Measurements from ENCODE around the gene GNG4.
A peak's percentile ranks its signal among the peaks of the same experiment; 100 is the strongest.

DNA sequence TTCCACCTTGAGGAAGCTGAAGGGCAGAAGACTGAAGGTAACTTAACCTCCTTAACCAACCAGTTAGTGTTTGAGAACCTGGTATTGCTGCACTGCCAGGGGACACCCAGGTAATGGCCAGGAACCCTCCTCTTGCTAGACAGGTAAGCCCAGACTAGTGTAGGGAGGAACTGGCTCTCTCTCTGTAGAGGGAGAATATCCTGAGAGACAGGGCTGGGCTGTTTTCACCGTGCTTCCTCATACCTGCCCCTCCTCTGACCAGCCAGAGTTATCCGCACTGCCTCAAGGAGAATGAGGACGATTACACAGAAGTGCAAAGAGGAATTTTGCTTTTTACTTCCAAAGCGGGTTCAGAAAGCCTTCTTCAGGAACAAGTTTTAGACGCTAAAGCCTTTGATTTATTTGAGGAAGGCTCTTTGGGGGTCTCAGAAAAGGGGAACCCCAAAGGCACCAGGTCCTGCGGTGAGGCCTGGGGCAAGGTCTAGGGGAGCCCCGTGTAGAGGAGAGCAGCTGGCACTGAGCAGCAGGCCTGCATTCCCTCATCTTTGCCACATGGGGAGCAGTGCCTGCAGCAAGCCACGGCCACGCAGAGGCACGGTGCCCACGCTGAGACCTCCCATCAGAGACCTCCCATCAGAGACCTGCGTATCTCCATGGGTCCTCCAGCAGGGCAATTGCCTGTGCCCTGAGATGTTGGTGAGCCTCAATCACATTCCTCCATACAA, 13.5 kb downstream of the GNG4 start:
- no peak for TF ChIP-seq TCF3 (IDR thresholded peaks at IDR 0.05; ENCODE audit: borderline replicate concordance, insufficient read depth, low read depth, low read length)
- TF ChIP-seq MEF2B (IDR thresholded peaks at IDR 0.05; ENCODE audit: partially characterized antibody, poor library complexity, severe bottlenecking), result no peak
- no peak for TF ChIP-seq SREBF2 (IDR thresholded peaks at IDR 0.05; ENCODE audit: low read length)
- TF ChIP-seq CTCF (IDR thresholded peaks at IDR 0.05 in 2 of 3, conservative IDR thresholded peaks at IDR 0.05 in 1 of 3; ENCODE audit: control insufficient read depth in 2 of 3, extremely low read depth in 1 of 3, insufficient read depth in 1 of 3, low read depth in 3 of 3, low read length in 3 of 3), result 0 out of 6 replicates have a peak, but pooled peaks of 1 of the 3 experiments have one; percentile 4
- no peak for TF ChIP-seq TAF1 (IDR thresholded peaks at IDR 0.05; ENCODE audit: borderline replicate concordance, low read depth, low read length)
- no peak for TF ChIP-seq STAT3 (IDR thresholded peaks at IDR 0.05; ENCODE audit: low read depth, low read length)
- TF ChIP-seq RELA (IDR thresholded peaks at IDR 0.05; ENCODE audit: borderline replicate concordance, partially characterized antibody), result no peak
- TF ChIP-seq TCF12 (IDR thresholded peaks at IDR 0.05; ENCODE audit: low read depth, low read length), result no peak
- TF ChIP-seq POLR2A (IDR thresholded peaks at IDR 0.05; ENCODE audit: low read depth, low read length), result no peak
